HepG2 (cell line): ENCODE data around the gene PCIF1. TPM values are rescaled to one million over a fixed set of nuclear protein-coding genes. Genes with fewer than 3 reads are reported as not detected.

Experiments used
- BCL6 ChIP-seq: IDR thresholded peaks from 2 replicates; pipeline ENCODE4 v1.6.1; 2016; ENCODE audit warnings: missing genetic modification reagents, missing compliant biosample characterization
- CHCHD3 ChIP-seq: sonication (generic); formaldehyde crosslinking; IDR thresholded peaks from 2 replicates; pipeline ENCODE4 v1.8.0; 2022; ENCODE audit warnings: mild to moderate bottlenecking, missing genetic modification reagents, moderate library complexity
- EHMT2 ChIP-seq: fragments of 200-600 bp; sonication (generic); IDR thresholded peaks from 2 replicates; pipeline ENCODE4 v1.7.0; 2017; ENCODE audit warnings: antibody characterized with exemption, low read depth, low read length, borderline replicate concordance
- ELK4 ChIP-seq: sonication (generic); formaldehyde crosslinking; IDR thresholded peaks from 2 replicates; pipeline ENCODE4 v1.9.0; 2021; ENCODE audit warnings: missing genetic modification reagents, borderline replicate concordance
- FOXA3 ChIP-seq: IDR thresholded peaks from 2 replicates; pipeline ENCODE4 v1.6.1; 2016; ENCODE audit warnings: missing genetic modification reagents, missing compliant biosample characterization
- GLI4 ChIP-seq: sonication (generic); formaldehyde crosslinking; IDR thresholded peaks from 2 replicates; pipeline ENCODE4 v1.5.1; 2020; ENCODE audit warnings: missing genetic modification reagents, mild to moderate bottlenecking, moderate library complexity, borderline replicate concordance
- SPEN ChIP-seq: sonication (generic); formaldehyde crosslinking; IDR thresholded peaks from 2 replicates; pipeline ENCODE4 v1.5.1; 2020; ENCODE audit warnings: low read depth, mild to moderate bottlenecking, missing genetic modification reagents
- XBP1 ChIP-seq: sonication (generic); formaldehyde crosslinking; IDR thresholded peaks from 2 replicates; pipeline ENCODE4 v1.5.0; 2020; ENCODE audit warnings: missing genetic modification reagents
- XRCC5 ChIP-seq: fragments of 200-400 bp; formaldehyde crosslinking; optimal IDR thresholded peaks from 2 replicates; pipeline ENCODE3; 2017; ENCODE audit warnings: mild to moderate bottlenecking, low read length
- ZBTB3 ChIP-seq: sonication (generic); formaldehyde crosslinking; IDR thresholded peaks from 2 replicates; pipeline ENCODE4 v1.4.0; 2020; ENCODE audit warnings: low read depth, mild to moderate bottlenecking, moderate library complexity, missing genetic modification reagents, borderline replicate concordance
- ZNF121 ChIP-seq: sonication (generic); formaldehyde crosslinking; IDR thresholded peaks from 2 replicates; pipeline ENCODE4 v1.5.0; 2020; ENCODE audit warnings: mild to moderate bottlenecking, missing genetic modification reagents
- ZNF274 ChIP-seq: sonication (generic); formaldehyde crosslinking; IDR thresholded peaks from 2 replicates; pipeline ENCODE4 v1.5.1; 2020; ENCODE audit warnings: mild to moderate bottlenecking, missing genetic modification reagents
- ZNF547 ChIP-seq: sonication (generic); formaldehyde crosslinking; IDR thresholded peaks from 2 replicates; pipeline ENCODE4 v1.5.1; 2020; ENCODE audit warnings: mild to moderate bottlenecking, missing genetic modification reagents
- ZNF574 ChIP-seq: sonication (generic); formaldehyde crosslinking; IDR thresholded peaks from 2 replicates; pipeline ENCODE4 v1.4.0; 2020; ENCODE audit warnings: missing genetic modification reagents
- ZNF614 ChIP-seq: IDR thresholded peaks from 2 replicates; pipeline ENCODE4 v1.6.1; 2018; ENCODE audit warnings: missing biosample characterization, missing genetic modification reagents, inconsistent platforms, borderline replicate concordance
- ZNF83 ChIP-seq: sonication (generic); formaldehyde crosslinking; IDR thresholded peaks from 2 replicates; pipeline ENCODE4 v1.4.0; 2020; ENCODE audit warnings: missing genetic modification reagents, mild to moderate bottlenecking, borderline replicate concordance
- polyA plus RNA-seq, 8 experiments: library from polyadenylated mRNA; depleted of rRNA in 3 of 8; stranded (reverse) in 7 of 8; unstranded in 1 of 8; fragments of >200 nt; fragmentation: Illumina TruSeq in 4 of 8; extraction: Trizol in 4 of 8; gene quantifications; 2 replicates each; pipeline versions ENCODE4 v1.2.1 to v1.2.3, GENCODE V29; 2011 to 2016; ENCODE audit warnings: low read depth in 4 of 8, missing spikeins in 1 of 8, mixed read lengths in 1 of 8; ENCODE audit not compliant: insufficient read depth in 1 of 8
- total RNA-seq, 5 experiments: library from RNA; depleted of rRNA; stranded (reverse); fragments of >200 nt; fragmentation: Illumina TruSeq; extraction: Trizol; gene quantifications; 2 replicates each; pipeline ENCODE4 v1.2.3, GENCODE V29; 2016; ENCODE audit warnings: low read depth in 1 of 5
- TF ChIP-seq, protein P1 (sequence below): sonication (generic); formaldehyde crosslinking; conservative IDR thresholded peaks from 2 replicates; pipeline ENCODE4 v1.8.1; 2023; ENCODE audit warnings: missing genetic modification reagents
- TF ChIP-seq, protein P2 (sequence below): sonication (generic); formaldehyde crosslinking; IDR thresholded peaks from 2 replicates; pipeline ENCODE4 v1.5.0; 2020; ENCODE audit warnings: missing genetic modification reagents, mild to moderate bottlenecking, borderline replicate concordance
- TF ChIP-seq, protein P3 (sequence below): IDR thresholded peaks from 2 replicates; pipeline ENCODE4 v1.6.1; 2012; ENCODE audit warnings: low read depth, low read length, improper control_type of control experiment

The PCIF1 gene
- total and polyA plus RNA-seq, 2 of the 13 experiments (the other 11 are each of a cell fraction or from before 2014, with no cell fraction given), result 20.9 to 24.4 TPM

DNA sequence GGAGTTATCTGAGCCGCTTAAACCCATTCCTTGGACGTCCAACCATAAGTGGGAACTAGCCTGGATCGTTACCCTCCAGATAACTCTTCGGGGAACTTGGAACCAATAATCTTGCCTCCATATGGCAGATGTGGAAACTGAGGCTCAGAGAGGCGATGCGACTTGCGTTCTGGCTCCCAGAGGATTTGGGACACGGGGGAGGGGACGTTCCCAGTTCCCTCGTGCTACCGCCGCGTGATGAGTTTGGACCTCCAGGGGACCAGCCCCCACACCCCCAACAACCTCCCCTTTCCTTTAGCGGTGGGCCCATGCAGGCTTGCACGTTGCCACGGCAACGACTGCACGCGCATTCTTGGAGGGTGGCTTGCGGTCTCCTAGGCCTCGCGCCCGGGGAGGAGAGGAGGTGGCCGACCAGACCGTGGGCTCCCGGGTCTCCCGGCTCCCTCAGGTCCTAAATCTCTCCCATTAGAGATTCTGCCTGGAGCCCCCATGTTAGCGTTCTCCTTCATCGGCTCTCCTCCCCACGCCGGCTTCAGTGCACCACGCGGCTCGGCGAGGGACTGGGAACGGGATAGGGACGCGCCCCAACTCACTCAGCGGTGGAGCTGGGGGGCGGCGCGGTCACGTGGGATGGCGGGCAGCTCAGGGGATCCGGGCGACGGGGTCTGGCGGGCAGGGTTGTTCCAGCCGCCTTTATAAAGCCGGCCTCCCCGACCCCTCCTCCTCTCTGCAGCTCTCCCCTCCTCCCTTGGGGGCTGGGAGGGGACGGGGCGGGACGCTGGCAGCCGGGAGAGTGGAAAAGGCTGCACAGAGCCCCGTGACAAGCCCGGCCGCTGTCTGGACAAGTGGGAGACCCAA is 22.8 kb upstream of the PCIF1 start, which contains the start of gene PLTP (continued):
- TF ChIP-seq ZNF574 (CRISPR knock-in tag) (0 out of 2 replicates have a peak, but pooled peaks have one; percentile 59), ZNF274 (CRISPR knock-in tag) (no peak), EHMT2 (no peak), ZNF121 (no peak), CHCHD3 (no peak), GLI4 (no peak), ZNF547 (CRISPR knock-in tag) (no peak), ZNF614 (CRISPR knock-in tag) (no peak), BCL6 (CRISPR knock-in tag) (no peak), SPEN (CRISPR knock-in tag) (no peak), XBP1 (no peak), FOXA3 (no peak), ELK4 (CRISPR knock-in tag) (no peak), ZNF83 (no peak), ZBTB3 (CRISPR knock-in tag) (peak; percentile 37; the same call in 1 of the 2 replicates), XRCC5 (no peak)
- TF ChIP-seq, protein P1, sequence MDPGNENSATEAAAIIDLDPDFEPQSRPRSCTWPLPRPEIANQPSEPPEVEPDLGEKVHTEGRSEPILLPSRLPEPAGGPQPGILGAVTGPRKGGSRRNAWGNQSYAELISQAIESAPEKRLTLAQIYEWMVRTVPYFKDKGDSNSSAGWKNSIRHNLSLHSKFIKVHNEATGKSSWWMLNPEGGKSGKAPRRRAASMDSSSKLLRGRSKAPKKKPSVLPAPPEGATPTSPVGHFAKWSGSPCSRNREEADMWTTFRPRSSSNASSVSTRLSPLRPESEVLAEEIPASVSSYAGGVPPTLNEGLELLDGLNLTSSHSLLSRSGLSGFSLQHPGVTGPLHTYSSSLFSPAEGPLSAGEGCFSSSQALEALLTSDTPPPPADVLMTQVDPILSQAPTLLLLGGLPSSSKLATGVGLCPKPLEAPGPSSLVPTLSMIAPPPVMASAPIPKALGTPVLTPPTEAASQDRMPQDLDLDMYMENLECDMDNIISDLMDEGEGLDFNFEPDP, result no peak
- TF ChIP-seq, protein P2, sequence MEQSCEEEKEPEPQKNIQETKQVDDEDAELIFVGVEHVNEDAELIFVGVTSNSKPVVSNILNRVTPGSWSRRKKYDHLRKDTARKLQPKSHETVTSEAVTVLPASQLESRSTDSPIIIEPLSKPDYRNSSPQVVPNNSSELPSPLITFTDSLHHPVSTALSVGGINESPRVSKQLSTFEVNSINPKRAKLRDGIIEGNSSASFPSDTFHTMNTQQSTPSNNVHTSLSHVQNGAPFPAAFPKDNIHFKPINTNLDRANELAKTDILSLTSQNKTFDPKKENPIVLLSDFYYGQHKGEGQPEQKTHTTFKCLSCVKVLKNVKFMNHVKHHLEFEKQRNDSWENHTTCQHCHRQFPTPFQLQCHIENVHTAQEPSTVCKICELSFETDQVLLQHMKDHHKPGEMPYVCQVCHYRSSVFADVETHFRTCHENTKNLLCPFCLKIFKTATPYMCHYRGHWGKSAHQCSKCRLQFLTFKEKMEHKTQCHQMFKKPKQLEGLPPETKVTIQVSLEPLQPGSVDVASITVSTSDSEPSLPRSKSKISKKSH (CRISPR knock-in tag), result no peak
- TF ChIP-seq, protein P3, sequence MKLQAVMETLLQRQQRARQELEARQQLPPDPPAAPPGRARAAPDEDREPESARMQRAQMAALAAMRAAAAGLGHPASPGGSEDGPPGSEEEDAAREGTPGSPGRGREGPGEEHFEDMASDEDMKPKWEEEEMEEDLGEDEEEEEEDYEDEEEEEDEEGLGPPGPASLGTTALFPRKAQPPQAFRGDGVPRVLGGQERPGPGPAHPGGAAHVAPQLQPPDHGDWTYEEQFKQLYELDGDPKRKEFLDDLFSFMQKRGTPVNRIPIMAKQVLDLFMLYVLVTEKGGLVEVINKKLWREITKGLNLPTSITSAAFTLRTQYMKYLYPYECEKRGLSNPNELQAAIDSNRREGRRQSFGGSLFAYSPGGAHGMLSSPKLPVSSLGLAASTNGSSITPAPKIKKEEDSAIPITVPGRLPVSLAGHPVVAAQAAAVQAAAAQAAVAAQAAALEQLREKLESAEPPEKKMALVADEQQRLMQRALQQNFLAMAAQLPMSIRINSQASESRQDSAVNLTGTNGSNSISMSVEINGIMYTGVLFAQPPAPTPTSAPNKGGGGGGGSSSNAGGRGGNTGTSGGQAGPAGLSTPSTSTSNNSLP, result no peak
